Measurements from ENCODE around the gene NPLOC4. TPM values are rescaled to one million over a fixed set of nuclear protein-coding genes. Genes with fewer than 3 reads are reported as not detected.

The NPLOC4 gene
- total and polyA plus RNA-seq, 2 of the 8 experiments (the other 6 are each of a cell fraction or from before 2014, with no cell fraction given) = 70.7 to 92.7 TPM

DNA sequence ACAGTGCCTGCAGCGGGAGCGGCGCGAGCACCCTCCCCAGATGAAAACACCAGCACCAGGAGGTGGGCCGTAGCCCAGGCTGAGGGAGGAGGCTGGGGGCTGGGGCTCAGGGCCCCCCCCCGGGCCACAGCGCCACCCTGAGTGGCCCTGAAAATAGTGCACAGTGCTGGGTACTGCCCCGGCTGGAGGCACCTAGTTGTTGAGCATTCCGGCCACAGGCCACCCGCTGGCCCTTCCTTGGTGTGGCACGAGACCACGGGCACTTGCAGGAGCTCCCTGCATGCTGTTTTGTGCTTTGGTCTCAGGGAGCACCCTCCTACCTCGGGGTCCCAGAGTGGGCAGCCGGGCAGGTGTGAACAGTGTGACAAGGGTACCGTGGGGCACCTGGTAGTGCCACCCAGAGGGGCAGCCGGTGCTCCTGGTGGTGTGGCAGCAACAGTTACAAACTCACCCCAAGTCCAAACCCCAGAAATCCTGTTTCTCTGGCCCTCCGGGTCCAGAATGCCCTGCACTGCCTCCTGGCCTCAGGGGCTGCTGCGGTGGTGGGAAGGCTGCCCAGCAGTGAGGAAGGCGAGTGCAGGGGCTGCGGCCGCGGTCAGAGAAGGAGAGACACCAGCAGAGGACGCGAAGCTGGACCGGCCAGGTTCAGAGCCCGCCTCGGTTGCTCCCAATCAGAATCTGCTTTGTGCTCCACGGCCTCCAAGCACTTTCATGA is 96.8 kb downstream of the NPLOC4 start:
- Histone ChIP-seq H2BK20ac (ENCODE audit: low read length) (no peak overlapping the region), H3K79me1 (ENCODE audit: low read depth, low read length) (peaks cover 3% of the 10 kb centered on the region; the same call in 1 of the 2 replicates), H3K14ac (ENCODE audit: insufficient read length) (no peak overlapping the region), H3K23ac (ENCODE audit: insufficient read length) (no peak overlapping the region), H3K9ac (replicated peaks in 1 of 4; ENCODE audit: extremely low read depth in 1 of 4, low read depth in 3 of 4, low read length in 3 of 4) (no peak overlapping the region), H3K79me2 (ENCODE audit: control insufficient read depth in 1 of 2, insufficient read depth in 2 of 2, low read length in 2 of 2) (no peaks in the 10 kb centered on the region), H3K18ac (ENCODE audit: extremely low read depth, low read length) (no peak overlapping the region), H3K4me2 (ENCODE audit: insufficient read depth in 1 of 2, low read depth in 2 of 2, low read length in 2 of 2) (no peak overlapping the region), H3K4me3 (ENCODE audit: extremely low read depth in 1 of 4, insufficient read depth in 2 of 4, low read depth in 3 of 4, low read length in 4 of 4) (no peak overlapping the region), H2AK5ac (ENCODE audit: low read depth, low read length) (no peak overlapping the region), H2BK12ac (ENCODE audit: low read depth, low read length) (no peak overlapping the region), H3K9me3 (ENCODE audit: insufficient read depth in 2 of 2, low read depth in 1 of 2, low read length in 1 of 2) (no peaks in the 10 kb centered on the region; a peak in 1 of 4 replicates), H3K4ac (replicated peaks; ENCODE audit: insufficient read length, low read depth, low read length) (no peak overlapping the region), H3K27me3 (replicated peaks in 1 of 4; ENCODE audit: control insufficient read depth in 3 of 4, extremely low read depth in 1 of 4, insufficient read depth in 3 of 4, low read length in 3 of 4) (peaks cover 8 to 15% (median 12%) of the 10 kb centered on the region in 4 experiments; a peak in 6 of 7 replicates), H2BK15ac (ENCODE audit: low read length) (no peak overlapping the region), H4K8ac (ENCODE audit: extremely low read depth, insufficient read depth, low read length) (peak overlapping the region; percentile 68; the same call in 1 of the 2 replicates), H3K27ac (ENCODE audit: low read depth, low read length) (no peak overlapping the region), H4K91ac (replicated peaks; ENCODE audit: insufficient read length, low read length) (no peak overlapping the region), H2BK5ac (ENCODE audit: low read depth, low read length) (no peak overlapping the region), H4K5ac (ENCODE audit: insufficient read length, low read depth, low read length) (no peak overlapping the region), H2BK120ac (replicated peaks; ENCODE audit: low read depth, low read length) (no peak overlapping the region), H3K56ac (replicated peaks; ENCODE audit: insufficient read length, low read depth, low read length) (no peak overlapping the region), H3K4me1 (replicated peaks in 1 of 4; ENCODE audit: control insufficient read depth in 3 of 4, insufficient read depth in 4 of 4, low read length in 3 of 4) (peaks cover 0 to 11% (median 5%) of the 10 kb centered on the region in 4 experiments; a peak in 5 of 7 replicates), H3K23me2 (ENCODE audit: low read depth, low read length) (peaks cover 7% of the 10 kb centered on the region; the same call in 1 of the 2 replicates), H2AFZ (ENCODE audit: low read length) (no peak overlapping the region), H3K36me3 (ENCODE audit: control insufficient read depth in 2 of 4, insufficient read depth in 4 of 4, low read length in 3 of 4) (peaks cover 2 to 13% (median 9%) of the 10 kb centered on the region in 4 experiments; a peak in 6 of 8 replicates), H4K20me1 (replicated peaks in 1 of 2; ENCODE audit: control insufficient read depth in 1 of 2, insufficient read depth in 2 of 2, low read length in 2 of 2) (peaks cover 2 to 11% of the 10 kb centered on the region in 2 experiments)
- DNase-seq (ENCODE audit: low read depth in 1 of 2, low spot score in 2 of 2) = no peak
- FAIRE-seq = no peak
- ChIA-PET POLR2A (ENCODE audit: partially characterized antibody) (interaction anchor here (0.7 to 5.9 kb wide), 4 partner anchors 11 to 90 kb away, joined by 3 to 125 read pairs (median 44); partner anchors contain the start of genes ACTG1, FAAP100 and FSCN2), CTCF (ENCODE audit: partially characterized antibody) (interaction anchor here (1.4 to 2.5 kb wide), 2 partner anchors 12 to 17 kb away, joined by 4 to 6 read pairs; partner anchors contain the start of gene FAAP100)
- WGBS, 2 experiments (ENCODE audit: extremely low coverage in 1 of 2, insufficient coverage in 1 of 2, insufficient read length in 1 of 2, insufficient replicate concordance in 2 of 2, low coverage in 1 of 2, low lambda C conversion rate in 2 of 2, missing lambda C conversion rate in 1 of 2) = 94% methylated on average over 27 of the region's 28 CpGs; no CpG with 5 or more reads in 1 of the 2 experiments
- TF ChIP-seq SUZ12 (IDR thresholded peaks at IDR 0.05; ENCODE audit: low read length) = no peak
- no peak for TF ChIP-seq RXRA (IDR thresholded peaks at IDR 0.05; ENCODE audit: insufficient read depth, low read depth, low read length)

Measured in H1 (cell line).